Choroid plexus epithelial cell (primary cell): ENCODE results near the gene EIF3D.

ENCODE experiments used
- DNase-seq: peaks from one replicate; pipeline ENCODE4 v3.0.0-alpha.2; 2010; ENCODE audit warnings: low read depth
- H3K4me3 ChIP-seq: 2 replicates; pipeline ENCODE4 v1.5.1; 2011; ENCODE audit warnings: low read depth, mild to moderate bottlenecking, control low read depth, low read length, moderate library complexity
- TF ChIP-seq, protein P1 (sequence below): conservative IDR thresholded peaks from 2 replicates; pipeline ENCODE4 v1.5.1; 2011; ENCODE audit warnings: low read depth, mild to moderate bottlenecking, control low read depth, inconsistent platforms, low read length, moderate library complexity

Gene EIF3D

DNA sequence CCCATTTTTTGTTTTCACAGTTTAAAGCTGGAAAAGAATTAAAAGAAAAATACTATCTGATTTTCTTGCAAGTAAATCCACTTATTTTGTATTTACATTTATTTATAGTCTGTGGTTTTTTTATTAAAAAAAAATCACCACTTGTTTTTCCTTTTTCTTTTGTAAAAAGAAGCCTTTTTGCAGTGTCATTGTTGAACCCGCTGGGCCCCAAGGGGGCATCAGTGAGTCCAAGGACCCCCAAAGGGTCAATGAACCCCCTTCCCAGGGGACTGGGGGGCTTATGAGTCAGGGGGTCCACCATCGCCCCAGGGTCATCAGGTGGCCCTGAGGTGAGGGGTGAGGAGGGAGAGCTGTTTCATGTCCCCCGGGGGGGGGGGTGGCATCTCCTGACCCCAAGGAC lies 34.0 kb upstream of the EIF3D start:
- no peak overlapping the region for H3K4me3 ChIP-seq
- TF ChIP-seq, protein P1, sequence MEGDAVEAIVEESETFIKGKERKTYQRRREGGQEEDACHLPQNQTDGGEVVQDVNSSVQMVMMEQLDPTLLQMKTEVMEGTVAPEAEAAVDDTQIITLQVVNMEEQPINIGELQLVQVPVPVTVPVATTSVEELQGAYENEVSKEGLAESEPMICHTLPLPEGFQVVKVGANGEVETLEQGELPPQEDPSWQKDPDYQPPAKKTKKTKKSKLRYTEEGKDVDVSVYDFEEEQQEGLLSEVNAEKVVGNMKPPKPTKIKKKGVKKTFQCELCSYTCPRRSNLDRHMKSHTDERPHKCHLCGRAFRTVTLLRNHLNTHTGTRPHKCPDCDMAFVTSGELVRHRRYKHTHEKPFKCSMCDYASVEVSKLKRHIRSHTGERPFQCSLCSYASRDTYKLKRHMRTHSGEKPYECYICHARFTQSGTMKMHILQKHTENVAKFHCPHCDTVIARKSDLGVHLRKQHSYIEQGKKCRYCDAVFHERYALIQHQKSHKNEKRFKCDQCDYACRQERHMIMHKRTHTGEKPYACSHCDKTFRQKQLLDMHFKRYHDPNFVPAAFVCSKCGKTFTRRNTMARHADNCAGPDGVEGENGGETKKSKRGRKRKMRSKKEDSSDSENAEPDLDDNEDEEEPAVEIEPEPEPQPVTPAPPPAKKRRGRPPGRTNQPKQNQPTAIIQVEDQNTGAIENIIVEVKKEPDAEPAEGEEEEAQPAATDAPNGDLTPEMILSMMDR, result peak; percentile 8
- DNase-seq, result no peak

GRCh38 chr22:36562261-36562835 lies 33.4 kb upstream of the EIF3D start:
- TF ChIP-seq, protein P1, result no peak
- no peak overlapping the region for H3K4me3 ChIP-seq
- DNase-seq, result peak; percentile 16

DNA sequence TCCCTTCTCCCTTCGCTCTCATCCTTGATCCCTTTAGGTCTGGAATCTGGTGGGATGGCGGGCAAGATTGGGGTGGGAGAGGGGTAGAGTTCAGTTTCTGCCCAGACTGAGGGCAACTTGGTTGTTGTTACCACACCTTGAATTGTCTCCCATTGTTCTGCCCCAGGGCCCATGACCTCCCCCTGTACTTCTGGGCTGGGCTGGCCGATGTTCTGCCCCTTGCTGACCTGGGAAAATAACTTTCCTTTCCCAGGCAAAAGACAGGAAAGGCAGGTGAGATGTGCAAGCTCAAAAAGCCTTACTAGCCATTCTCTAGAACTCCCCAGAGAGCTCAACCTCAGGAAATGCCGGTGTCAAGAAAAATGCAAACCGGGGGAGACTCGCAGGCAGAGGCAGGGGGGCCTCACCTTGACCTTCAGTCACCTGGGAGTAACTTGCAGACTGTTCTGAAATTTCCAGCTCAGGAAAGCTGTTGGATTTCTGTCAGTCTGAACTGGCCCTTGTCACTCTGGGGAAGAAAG lies 32.4 kb upstream of the EIF3D start:
- H3K4me3 ChIP-seq, result no peak overlapping the region
- no peak for DNase-seq
- TF ChIP-seq, protein P1, result no peak

GRCh38 chr22:36560001-36560400 lies 31.0 kb upstream of the EIF3D start:
- no peak for DNase-seq
- no peak overlapping the region for H3K4me3 ChIP-seq
- TF ChIP-seq, protein P1, result no peak

- DNase-seq, result no peak
- H3K4me3 ChIP-seq, result no peak overlapping the region
- TF ChIP-seq, protein P1, result no peak
Measured at GRCh38 chr22:36554098-36554497, 25.1 kb upstream of the EIF3D start.

DNA sequence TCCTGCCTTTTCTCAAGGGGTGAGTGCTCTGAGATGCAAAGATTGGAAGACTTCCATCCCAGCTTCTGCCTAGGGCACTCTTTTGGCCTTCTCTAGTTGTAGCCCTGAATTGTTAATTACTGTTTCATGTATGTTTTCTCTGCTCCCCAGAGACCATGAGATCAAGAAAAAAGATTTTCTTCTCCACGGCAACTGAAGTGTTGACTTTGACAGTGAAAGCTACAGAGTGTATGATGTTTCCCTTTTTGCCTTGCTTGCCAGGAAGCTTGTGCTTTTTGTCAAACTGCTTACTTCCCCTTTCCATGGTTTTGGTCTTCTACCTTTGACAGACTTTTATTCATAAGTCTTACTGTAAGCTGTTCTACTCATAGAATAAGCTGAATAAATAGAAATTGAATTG lies 23.3 kb upstream of the EIF3D start:
- no peak overlapping the region for H3K4me3 ChIP-seq
- TF ChIP-seq, protein P1, result no peak
- DNase-seq, result no peak
